GM10266 (cell line): ENCODE measurements around the gene NTSR2.

Source experiments
- DNase-seq: peaks from one replicate; pipeline ENCODE4 v3.0.0; 2012; ENCODE audit errors: extremely low spot score
- TF ChIP-seq, protein P1 (sequence below): IDR thresholded peaks from 2 replicates; pipeline ENCODE4 v1.5.1; 2012; ENCODE audit warnings: mild to moderate bottlenecking, low read depth; ENCODE audit not compliant: control insufficient read depth, insufficient read depth; ENCODE audit errors: missing control alignments

NTSR2 gene

GRCh38 chr2:11683476-11683875, 13.5 kb upstream of the NTSR2 start:
- no peak for DNase-seq
- TF ChIP-seq, protein P1, sequence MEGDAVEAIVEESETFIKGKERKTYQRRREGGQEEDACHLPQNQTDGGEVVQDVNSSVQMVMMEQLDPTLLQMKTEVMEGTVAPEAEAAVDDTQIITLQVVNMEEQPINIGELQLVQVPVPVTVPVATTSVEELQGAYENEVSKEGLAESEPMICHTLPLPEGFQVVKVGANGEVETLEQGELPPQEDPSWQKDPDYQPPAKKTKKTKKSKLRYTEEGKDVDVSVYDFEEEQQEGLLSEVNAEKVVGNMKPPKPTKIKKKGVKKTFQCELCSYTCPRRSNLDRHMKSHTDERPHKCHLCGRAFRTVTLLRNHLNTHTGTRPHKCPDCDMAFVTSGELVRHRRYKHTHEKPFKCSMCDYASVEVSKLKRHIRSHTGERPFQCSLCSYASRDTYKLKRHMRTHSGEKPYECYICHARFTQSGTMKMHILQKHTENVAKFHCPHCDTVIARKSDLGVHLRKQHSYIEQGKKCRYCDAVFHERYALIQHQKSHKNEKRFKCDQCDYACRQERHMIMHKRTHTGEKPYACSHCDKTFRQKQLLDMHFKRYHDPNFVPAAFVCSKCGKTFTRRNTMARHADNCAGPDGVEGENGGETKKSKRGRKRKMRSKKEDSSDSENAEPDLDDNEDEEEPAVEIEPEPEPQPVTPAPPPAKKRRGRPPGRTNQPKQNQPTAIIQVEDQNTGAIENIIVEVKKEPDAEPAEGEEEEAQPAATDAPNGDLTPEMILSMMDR = no peak

DNA sequence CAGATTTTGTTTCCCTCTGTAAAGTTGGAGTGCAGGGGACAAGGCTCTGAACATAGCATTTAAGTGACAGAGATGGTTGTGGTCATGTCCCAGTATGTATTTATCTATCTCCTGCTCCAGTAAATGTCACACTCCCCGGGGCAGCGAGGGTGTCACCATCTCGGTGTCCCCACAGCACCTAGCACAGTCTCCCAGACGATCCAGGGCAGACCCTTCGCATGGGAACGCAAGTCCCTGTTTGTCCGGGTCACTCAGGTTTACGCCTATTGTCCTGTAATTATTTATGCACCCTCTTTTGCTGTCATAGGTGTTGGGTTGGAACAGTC, 12.6 kb upstream of the NTSR2 start:
- no peak for DNase-seq
- TF ChIP-seq, protein P1 = no peak

- peak; percentile 79 for DNase-seq
- TF ChIP-seq, protein P1 = peak; percentile 66
These were observed 12.0 kb upstream of the NTSR2 start for GRCh38 chr2:11681722-11682589.

GRCh38 chr2:11680901-11681721, 11.1 kb upstream of the NTSR2 start:
- no peak for DNase-seq
- TF ChIP-seq, protein P1 = no peak

DNA sequence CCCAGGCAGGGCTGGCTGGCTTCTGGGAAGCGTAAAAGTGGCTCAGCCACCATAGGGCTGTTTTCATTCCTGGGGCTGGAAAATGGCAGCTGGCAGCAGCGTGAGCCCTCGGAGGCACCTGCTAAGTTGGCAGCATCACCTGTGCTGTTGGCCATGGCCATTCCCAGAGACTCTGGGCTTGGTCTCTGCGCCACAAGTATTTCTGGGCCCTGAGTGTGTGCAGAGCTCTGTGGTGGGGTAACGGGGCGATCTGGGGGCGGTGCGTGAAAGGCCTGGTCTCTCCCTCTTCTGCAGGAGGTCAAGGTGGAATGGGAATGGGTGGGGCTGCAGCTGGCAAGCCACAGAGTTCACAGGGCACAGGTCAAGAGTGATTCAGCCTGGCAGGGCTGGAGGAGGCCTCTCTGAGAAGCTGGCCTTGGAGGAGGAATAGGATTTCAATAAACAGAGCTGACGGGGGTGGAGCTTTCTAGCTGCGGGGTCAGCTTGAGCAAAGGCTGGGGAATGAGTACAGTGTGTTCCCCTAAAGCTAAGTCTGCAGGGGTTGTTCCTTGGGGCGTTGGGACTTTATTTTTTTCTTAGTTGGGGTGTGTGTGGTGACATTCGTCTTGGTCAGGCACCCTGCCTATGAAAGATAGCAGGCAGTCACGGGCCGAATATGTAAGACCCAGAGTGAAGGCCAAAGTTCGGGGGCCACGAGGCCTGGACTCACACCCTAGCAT, 10.3 kb upstream of the NTSR2 start:
- TF ChIP-seq, protein P1 = no peak
- no peak for DNase-seq

DNA sequence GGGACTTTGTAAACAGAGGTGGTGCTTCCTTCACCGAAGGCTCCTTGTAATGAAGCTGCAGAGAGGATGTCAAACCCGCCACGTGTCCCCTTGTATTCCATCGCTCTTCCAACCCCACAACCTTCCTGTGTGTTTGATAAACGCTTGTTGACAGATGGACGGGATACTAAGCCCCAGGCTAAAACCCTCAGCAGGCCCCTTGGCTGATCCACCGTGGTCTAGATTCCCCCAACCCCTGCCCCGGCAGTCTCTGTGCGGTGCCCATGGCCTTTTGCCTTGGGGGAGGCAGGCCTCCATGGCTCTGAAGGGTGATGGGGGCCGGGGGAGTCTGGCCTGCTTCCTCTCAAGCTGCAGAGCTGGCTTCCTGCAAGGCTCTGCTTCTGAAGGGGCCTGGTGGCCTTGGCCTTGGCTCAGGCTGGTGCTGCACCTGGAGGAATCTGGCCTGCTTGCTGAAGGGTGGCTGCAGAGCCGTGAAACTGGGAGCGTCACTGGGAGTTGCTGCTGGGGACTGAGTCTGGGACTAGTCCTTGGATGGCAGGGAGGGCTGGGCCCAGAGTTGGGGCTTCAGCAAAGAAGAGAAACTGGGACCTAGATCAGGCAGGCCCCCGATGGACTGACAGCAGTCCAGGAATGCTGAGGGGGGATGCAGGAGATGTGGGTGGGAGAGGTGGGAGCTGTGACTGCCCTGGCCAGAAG, 9.6 kb upstream of the NTSR2 start:
- TF ChIP-seq, protein P1 = no peak
- no peak for DNase-seq
